ENCODE results near the gene HBA1.

Gene HBA1

GRCh38 chr16:189604-190186 is 13.2 kb downstream of the HBA1 start:
- no peak for ATAC-seq (ENCODE audit: insufficient read depth, low read depth)
- Histone ChIP-seq H3K9ac (ENCODE audit: low read depth, low read length) (no peak overlapping the region), H3K4me1 (ENCODE audit: insufficient read depth, low read length) (no peaks in the 10 kb centered on the region), H3K79me2 (ENCODE audit: insufficient read depth, low read length) (peaks cover 1% of the 10 kb centered on the region; the same call in 1 of the 2 replicates), H4K20me1 (ENCODE audit: insufficient read depth, low read length) (peaks cover 41% of the 10 kb centered on the region), H3K9me3 (ENCODE audit: insufficient read depth, low read length, severe bottlenecking) (no peaks in the 10 kb centered on the region), H3K4me2 (ENCODE audit: insufficient read depth, low read length) (no peak overlapping the region), H3K4me3 (ENCODE audit: low read depth in 1 of 2, low read length in 2 of 2) (no peak overlapping the region), H3K36me3 (ENCODE audit: insufficient read depth, low read length) (peaks cover 85% of the 10 kb centered on the region), H3K27ac (ENCODE audit: low read length) (no peak overlapping the region), H2AFZ (ENCODE audit: low read depth, low read length) (no peak overlapping the region), H3K27me3 (ENCODE audit: insufficient read depth, low read length, poor library complexity) (no peaks in the 10 kb centered on the region)
- TF ChIP-seq EZH2 (IDR thresholded peaks at IDR 0.05; ENCODE audit: borderline replicate concordance, low read depth, low read length, severe bottlenecking) (no peak), CTCF (IDR thresholded peaks at IDR 0.05; ENCODE audit: borderline replicate concordance, extremely low read depth, low read length, poor library complexity, severe bottlenecking) (no peak)
- DNase-seq: no peak

- Histone ChIP-seq H3K79me2 (ENCODE audit: insufficient read depth, low read length) (peaks cover 11% of the 10 kb centered on the region; the same call in 1 of the 2 replicates), H3K4me2 (ENCODE audit: insufficient read depth, low read length) (no peak overlapping the region), H4K20me1 (ENCODE audit: insufficient read depth, low read length) (peaks cover 42% of the 10 kb centered on the region), H3K27ac (ENCODE audit: low read length) (no peak overlapping the region), H3K9ac (ENCODE audit: low read depth, low read length) (no peak overlapping the region), H2AFZ (ENCODE audit: low read depth, low read length) (no peak overlapping the region), H3K9me3 (ENCODE audit: insufficient read depth, low read length, severe bottlenecking) (no peaks in the 10 kb centered on the region), H3K4me1 (ENCODE audit: insufficient read depth, low read length) (no peaks in the 10 kb centered on the region), H3K36me3 (ENCODE audit: insufficient read depth, low read length) (peaks cover 98% of the 10 kb centered on the region), H3K27me3 (ENCODE audit: insufficient read depth, low read length, poor library complexity) (no peaks in the 10 kb centered on the region), H3K4me3 (ENCODE audit: low read depth in 1 of 2, low read length in 2 of 2) (no peak overlapping the region)
- no peak for TF ChIP-seq EZH2 (IDR thresholded peaks at IDR 0.05; ENCODE audit: borderline replicate concordance, low read depth, low read length, severe bottlenecking)
- TF ChIP-seq CTCF (IDR thresholded peaks at IDR 0.05; ENCODE audit: borderline replicate concordance, extremely low read depth, low read length, poor library complexity, severe bottlenecking): no peak
- ATAC-seq (ENCODE audit: insufficient read depth, low read depth): no peak
- DNase-seq: no peak
These were observed 15.4 kb downstream of the HBA1 start for GRCh38 chr16:191831-192230.

- Histone ChIP-seq H3K9ac (ENCODE audit: low read depth, low read length) (no peak overlapping the region), H3K4me3 (ENCODE audit: low read depth in 1 of 2, low read length in 2 of 2) (no peak overlapping the region), H3K27me3 (ENCODE audit: insufficient read depth, low read length, poor library complexity) (no peaks in the 10 kb centered on the region), H2AFZ (ENCODE audit: low read depth, low read length) (no peak overlapping the region), H3K4me2 (ENCODE audit: insufficient read depth, low read length) (no peak overlapping the region), H4K20me1 (ENCODE audit: insufficient read depth, low read length) (peaks cover 43% of the 10 kb centered on the region), H3K79me2 (ENCODE audit: insufficient read depth, low read length) (peaks cover 13% of the 10 kb centered on the region; the same call in 1 of the 2 replicates), H3K4me1 (ENCODE audit: insufficient read depth, low read length) (no peaks in the 10 kb centered on the region), H3K36me3 (ENCODE audit: insufficient read depth, low read length) (peaks cover 100% of the 10 kb centered on the region), H3K9me3 (ENCODE audit: insufficient read depth, low read length, severe bottlenecking) (no peaks in the 10 kb centered on the region), H3K27ac (ENCODE audit: low read length) (no peak overlapping the region)
- ATAC-seq (ENCODE audit: insufficient read depth, low read depth) (no peak), DNase-seq (no peak)
- TF ChIP-seq EZH2 (IDR thresholded peaks at IDR 0.05; ENCODE audit: borderline replicate concordance, low read depth, low read length, severe bottlenecking): no peak
- no peak for TF ChIP-seq CTCF (IDR thresholded peaks at IDR 0.05; ENCODE audit: borderline replicate concordance, extremely low read depth, low read length, poor library complexity, severe bottlenecking)
These were observed 16.2 kb downstream of the HBA1 start for GRCh38 chr16:192686-193085.

Data from DND-41 (cell line).